GM12878 (cell line): ENCODE measurements around the gene EEF1A1. TPM values are rescaled to one million over a fixed set of nuclear protein-coding genes. Genes with fewer than 3 reads are reported as not detected.

Experiments used
- ATAC-seq: fragments of 200-7000 bp; cut with Tn5 transposase; 3 replicates; pipeline ENCODE4 v1.9.1; 2020; ENCODE audit warnings: mild to moderate bottlenecking, moderate library complexity
- BruUV-seq: library from RNA; stranded (reverse); fragments of 400-500 nt; replicated peaks from 2 replicates; lab custom pipeline; 2021; lab: Mats Ljungman, UMichigan
- CTCF ChIA-PET: fragments of 300-600 bp; sonication (Branson Sonifier 250); formaldehyde crosslinking; extraction: SDS; loops from one replicate; lab custom pipeline; 2021; ENCODE audit warnings: inconsistent platforms; lab: Yijun Ruan, JAX
- POLR2A ChIA-PET: fragments of 350-600 bp; formaldehyde crosslinking; extraction: SDS; loops from one replicate; lab custom pipeline; 2021; ENCODE audit warnings: inconsistent platforms; lab: Charles Lee
- RAD21 ChIA-PET: fragments of 300-600 bp; sonication (Branson Sonifier 250); formaldehyde crosslinking; loops from one replicate; lab custom pipeline; 2023; ENCODE audit warnings: antibody characterized with exemption; ENCODE audit not compliant: unreplicated experiment; lab: Charles Lee
- SMC1A ChIA-PET: fragments of 300-600 bp; sonication (Branson Sonifier 250); formaldehyde crosslinking; loops from one replicate; lab custom pipeline; 2023; ENCODE audit not compliant: unreplicated experiment, uncharacterized antibody; lab: Charles Lee
- DNase-seq: peaks from one replicate; pipeline ENCODE4 v3.0.0-alpha.2; 2011; ENCODE audit warnings: low read depth, low spot score
- FAIRE-seq: peaks from 3 replicates; lab custom pipeline; 2011; peaks lifted over from hg19 to GRCh38; lab: Jason Lieb, UNC
- H2AFZ ChIP-seq: 2 replicates; pipeline ENCODE4 v1.6.0; 2011; ENCODE audit warnings: low read depth, low read length, control low read depth; ENCODE audit not compliant: control insufficient read depth
- H3K27ac ChIP-seq: 2 replicates; pipeline ENCODE4 v1.5.1; 2011; ENCODE audit warnings: control low read depth; ENCODE audit not compliant: control insufficient read depth, insufficient read depth
- H3K27me3 ChIP-seq, 2 experiments: replicated peaks in 1 of 2; 2 replicates each; pipeline versions ENCODE4 v1.6.0 to v1.6.1; 2011; ENCODE audit warnings: low read length in 1 of 2; ENCODE audit not compliant: control insufficient read depth in 2 of 2, insufficient read depth in 2 of 2
- H3K36me3 ChIP-seq, 2 experiments: 2 replicates each; pipeline ENCODE4 v1.5.1; 2011; ENCODE audit warnings: low read length in 1 of 2; ENCODE audit not compliant: control insufficient read depth in 2 of 2, insufficient read depth in 2 of 2
- H3K4me1 ChIP-seq: 2 replicates; pipeline ENCODE4 v1.6.1; 2011; ENCODE audit warnings: mild to moderate bottlenecking, low read length, moderate library complexity, mixed read lengths; ENCODE audit not compliant: control insufficient read depth, insufficient read depth
- H3K4me2 ChIP-seq: 2 replicates; pipeline ENCODE4 v1.6.0; 2011; ENCODE audit warnings: control low read depth; ENCODE audit not compliant: control insufficient read depth, insufficient read depth
- H3K4me3 ChIP-seq: fragments of 200-600 bp; sonication (generic); 2 replicates; pipeline ENCODE4 v1.5.1; 2016
- H3K79me2 ChIP-seq: 2 replicates; pipeline ENCODE4 v1.6.0; 2011; ENCODE audit warnings: low read length; ENCODE audit not compliant: control insufficient read depth, insufficient read depth
- H3K9ac ChIP-seq: 2 replicates; pipeline ENCODE4 v1.8.0; 2011; ENCODE audit warnings: low read length, control low read depth, mixed read lengths; ENCODE audit not compliant: control insufficient read depth, insufficient read depth
- H3K9me3 ChIP-seq: replicated peaks from 3 replicates; pipeline ENCODE4 v1.5.1; 2011; ENCODE audit warnings: mild to moderate bottlenecking, low read length; ENCODE audit not compliant: control insufficient read depth, insufficient read depth
- H4K20me1 ChIP-seq: 2 replicates; pipeline ENCODE4 v1.6.0; 2011; ENCODE audit not compliant: control insufficient read depth, insufficient read depth
- MLLT1 ChIP-seq: fragments of 450-650 bp; IDR thresholded peaks from 2 replicates; pipeline ENCODE4 v1.6.1; 2016; ENCODE audit warnings: mild to moderate bottlenecking
- SMARCA5 ChIP-seq: fragments of 450-650 bp; IDR thresholded peaks from 2 replicates; pipeline ENCODE4 v1.6.1; 2017; ENCODE audit warnings: mild to moderate bottlenecking
- TBL1XR1 ChIP-seq: IDR thresholded peaks from 2 replicates; pipeline ENCODE4 v1.6.1; 2012; ENCODE audit warnings: low read depth, low read length, improper control_type of control experiment
- ZNF217 ChIP-seq: fragments of 450-650 bp; IDR thresholded peaks from 2 replicates; pipeline ENCODE4 v1.6.1; 2017; ENCODE audit warnings: antibody characterized with exemption, mild to moderate bottlenecking
- ZNF687 ChIP-seq: fragments of 450-650 bp; IDR thresholded peaks from 2 replicates; pipeline ENCODE4 v1.6.1; 2017; ENCODE audit warnings: mild to moderate bottlenecking, moderate library complexity
- WGBS: methylation state at CpG from one replicate; pipeline ENCODE4 v1.1.6; 2016; ENCODE audit warnings: low lambda C conversion rate; ENCODE audit not compliant: insufficient replicate concordance, insufficient coverage; ENCODE audit errors: missing lambda C conversion rate; 5-methylcytosine and 5-hydroxymethylcytosine counted together
- in situ Hi-C: fragments of 300-500 bp; cut with MboI; formaldehyde crosslinking; loops from 9 replicates; pipeline ENCODE4 v1.14.3; 2018; ENCODE audit warnings: mixed read lengths
- intact Hi-C: fragments of 100-400 bp; cut with micrococcal nuclease; formaldehyde crosslinking; loops from one replicate; pipeline ENCODE4 v1.14.2; 2022; ENCODE audit not compliant: unreplicated experiment
- polyA plus RNA-seq, 11 experiments: library from polyadenylated mRNA; depleted of rRNA in 4 of 11; unstranded in 6 of 11; stranded (reverse) in 5 of 11; fragments of >200 nt; fragmentation: Nextera tagmentation in 4 of 11; fragmentation: Illumina TruSeq in 1 of 11; extraction: Ambion mirVana in 4 of 11; extraction: Trizol in 1 of 11; gene quantifications; 1 replicate in 1 of 11; 2 replicates in 10 of 11; pipeline versions ENCODE4 v1.2.1 to v1.2.3, GENCODE V29; 2011 to 2016; ENCODE audit warnings: inconsistent platforms in 2 of 11, missing spikeins in 2 of 11, low read depth in 1 of 11
- total RNA-seq, 4 experiments: library from RNA; depleted of rRNA in 3 of 4; stranded (reverse); fragments of >200 nt in 3 of 4; fragmentation: Illumina TruSeq in 1 of 4; extraction: Trizol in 1 of 4; gene quantifications; 2 replicates each; pipeline versions ENCODE4 v1.2.1 to v1.2.3, GENCODE V29; 2013 to 2021

The EEF1A1 gene
- total and polyA plus RNA-seq, 10 of the 15 experiments (the other 5 are each of a cell fraction or from before 2014, with no cell fraction given), result 4,214 to 18,090 (median 14,132) TPM

- FAIRE-seq (no peak), DNase-seq (no peak), ATAC-seq (no peak)
- TF ChIP-seq TBL1XR1 (no peak), SMARCA5 (no peak), ZNF217 (0 out of 2 replicates have a peak, but pooled peaks have one; percentile 32)
- no peaks in the 10 kb centered on the region for H4K20me1 ChIP-seq
- in situ Hi-C loops (loop anchor here (25.0 kb wide), 1 partner anchor 107 kb away; no protein-coding TSS in a partner anchor), intact Hi-C loops (no loop called here)
- CTCF ChIA-PET, result no interaction called here
- H2AFZ ChIP-seq, result no peak overlapping the region
- no peaks in the 10 kb centered on the region; the same call in 2 of the 3 replicates for H3K9me3 ChIP-seq
- SMC1A ChIA-PET, result interaction anchor here (0.6 to 1.7 kb wide), 2 partner anchors 10 to 174 kb away, joined by 3 to 4 read pairs; no protein-coding TSS in a partner anchor
- POLR2A ChIA-PET, result no interaction called here
- H3K4me1 ChIP-seq, result no peaks in the 10 kb centered on the region
- H3K4me2 ChIP-seq, result no peak overlapping the region
- no peaks in the 10 kb centered on the region for H3K27me3 ChIP-seq
- H3K27ac ChIP-seq, result no peak overlapping the region
- BruUV-seq, result no TSS peak
- H3K79me2 ChIP-seq, result no peaks in the 10 kb centered on the region
- no peak overlapping the region for H3K4me3 ChIP-seq
- no peak overlapping the region for H3K9ac ChIP-seq
- RAD21 ChIA-PET, result no interaction called here
- H3K36me3 ChIP-seq, result peaks cover 3 to 14% of the 10 kb centered on the region in 2 experiments; a peak in 3 of 4 replicates
Measured at GRCh38 chr6:73505142-73505541, 15.7 kb downstream of the EEF1A1 start.

GRCh38 chr6:73504160-73504559 lies 16.7 kb downstream of the EEF1A1 start:
- CTCF ChIA-PET, result interaction anchor here (0.9 kb wide), 1 partner anchor 106 kb away, joined by 4 read pairs; no protein-coding TSS in a partner anchor
- H3K79me2 ChIP-seq, result no peaks in the 10 kb centered on the region
- TF ChIP-seq MLLT1 (no peak), ZNF687 (no peak)
- POLR2A ChIA-PET, result no interaction called here
- intact Hi-C loops (no loop called here), in situ Hi-C loops (loop anchor here (25.0 kb wide), 1 partner anchor 108 kb away; no protein-coding TSS in a partner anchor)
- H3K36me3 ChIP-seq, result peaks cover 3 to 22% of the 10 kb centered on the region in 2 experiments
- no peak overlapping the region for H3K27ac ChIP-seq
- H3K27me3 ChIP-seq, result no peaks in the 10 kb centered on the region
- WGBS, result 98% methylated on average over 2 of the region's 2 CpGs
- no peak for ATAC-seq
- no peak overlapping the region for H3K4me2 ChIP-seq
- DNase-seq, result no peak
- no peak overlapping the region for H3K4me3 ChIP-seq
- H3K4me1 ChIP-seq, result no peaks in the 10 kb centered on the region
- RAD21 ChIA-PET, result interaction anchor here (1.2 kb wide), 1 partner anchor 33 kb away, joined by 3 read pairs; no protein-coding TSS in a partner anchor
- no peak for FAIRE-seq
- H4K20me1 ChIP-seq, result no peaks in the 10 kb centered on the region
- no TSS peak for BruUV-seq
- SMC1A ChIA-PET, result interaction anchor here (1.1 to 1.7 kb wide), 3 partner anchors 9 to 43 kb away, joined by 3 to 4 read pairs (median 4); partner anchors contain the start of gene MTO1
- H3K9me3 ChIP-seq, result no peaks in the 10 kb centered on the region; the same call in 2 of the 3 replicates
- no peak overlapping the region for H2AFZ ChIP-seq
- no peak overlapping the region for H3K9ac ChIP-seq
